Prostate gland (tissue), 2 donors: ENCODE data around the gene TIAM2. TPM values are rescaled to one million over a fixed set of nuclear protein-coding genes. Genes with fewer than 3 reads are reported as not detected.

Source experiments
- DNase-seq: peaks from one replicate; pipeline ENCODE4 v3.0.0-alpha.2; 2019; ENCODE audit warnings: low spot score
- H3K27ac ChIP-seq, 2 donors: fragments of 200-600 bp; sonication (generic); 2 replicates each; pipeline ENCODE4 v1.5.1; 2017 to 2019
- H3K27me3 ChIP-seq: fragments of 200-600 bp; sonication (generic); replicated peaks from 2 replicates; pipeline ENCODE4 v1.5.1; 2019; ENCODE audit not compliant: insufficient read depth
- H3K36me3 ChIP-seq, 2 donors: fragments of 200-600 bp; sonication (generic); 1 replicate in 1 of 2; 2 replicates in 1 of 2; pipeline versions ENCODE4 v1.5.1 to v1.8.1; 2017 to 2019
- H3K4me1 ChIP-seq: fragments of 200-600 bp; sonication (generic); replicated peaks from 2 replicates; pipeline ENCODE4 v1.5.1; 2019
- H3K4me3 ChIP-seq, 2 donors: fragments of 200-600 bp; sonication (generic); 2 replicates each; pipeline ENCODE4 v1.5.1; 2017 to 2019
- H3K9me3 ChIP-seq: fragments of 200-600 bp; sonication (generic); 2 replicates; pipeline ENCODE4 v1.5.1; 2017
- CTCF ChIP-seq, 4 experiments: fragments of 200-600 bp in 2 of 4; fragments of 450-650 bp in 2 of 4; sonication (generic) in 2 of 4; IDR thresholded peaks; 1 replicate in 3 of 4; 2 replicates in 1 of 4; pipeline ENCODE4 v1.5.1; 2016 to 2019; ENCODE audit warnings: antibody characterized with exemption in 4 of 4, mild to moderate bottlenecking in 2 of 4, moderate library complexity in 2 of 4
- POLR2A ChIP-seq: fragments of 450-650 bp; IDR thresholded peaks from one replicate; pipeline ENCODE4 v1.6.1; 2016; ENCODE audit warnings: antibody characterized with exemption, mild to moderate bottlenecking
- POLR2AphosphoS5 ChIP-seq: sonication (generic); formaldehyde crosslinking; IDR thresholded peaks from one replicate; pipeline ENCODE4 v1.6.1; 2017; ENCODE audit warnings: antibody characterized with exemption
- WGBS: methylation state at CpG from one replicate; pipeline ENCODE4 v1.1.5; 2018; 5-methylcytosine and 5-hydroxymethylcytosine counted together
- intact Hi-C: fragments of 100-400 bp; cut with DNase I; formaldehyde crosslinking; loops from one replicate; pipeline ENCODE4 v1.14.2; 2022
- total RNA-seq, 2 donors: library from RNA; depleted of rRNA; stranded (reverse); fragments of >200 nt; gene quantifications; one replicate each; pipeline ENCODE4 v1.1.0, GENCODE V29; 2016

TIAM2 gene
- total RNA-seq, 2 donors from 2014 or later: 13.1 to 21.6 TPM

DNA sequence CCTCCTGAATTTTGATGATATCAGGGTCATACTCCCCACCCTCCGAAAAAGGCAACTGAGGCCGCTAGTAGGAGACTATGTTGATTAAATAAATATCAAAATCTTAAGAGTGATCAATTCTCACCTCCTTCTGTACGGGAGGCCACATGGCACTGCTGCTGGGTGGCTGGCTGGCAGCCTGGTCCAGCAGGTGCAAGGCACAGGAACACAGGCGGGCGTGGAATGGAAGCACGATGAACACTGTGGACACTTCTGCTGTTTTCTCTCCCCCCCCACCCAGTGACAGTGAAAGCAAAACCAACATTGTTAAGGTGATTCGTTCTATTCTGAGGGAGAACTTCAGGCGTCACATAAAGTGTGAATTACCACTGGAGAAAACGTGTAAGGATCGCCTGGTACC, 259.0 kb downstream of the TIAM2 start:
- no peaks in the 10 kb centered on the region for H3K36me3 ChIP-seq
- no peak overlapping the region for H3K4me3 ChIP-seq
- WGBS: 89% methylated on average over 10 of the region's 10 CpGs
- no peaks in the 10 kb centered on the region for H3K4me1 ChIP-seq
- no peaks in the 10 kb centered on the region for H3K27me3 ChIP-seq
- TF ChIP-seq POLR2A (no peak), POLR2AphosphoS5 (no peak), CTCF (IDR thresholded peaks at IDR 0.05) (no peak)
- intact Hi-C loops: no loop called here
- no peak for DNase-seq
- no peak overlapping the region for H3K27ac ChIP-seq
- no peaks in the 10 kb centered on the region for H3K9me3 ChIP-seq

DNA sequence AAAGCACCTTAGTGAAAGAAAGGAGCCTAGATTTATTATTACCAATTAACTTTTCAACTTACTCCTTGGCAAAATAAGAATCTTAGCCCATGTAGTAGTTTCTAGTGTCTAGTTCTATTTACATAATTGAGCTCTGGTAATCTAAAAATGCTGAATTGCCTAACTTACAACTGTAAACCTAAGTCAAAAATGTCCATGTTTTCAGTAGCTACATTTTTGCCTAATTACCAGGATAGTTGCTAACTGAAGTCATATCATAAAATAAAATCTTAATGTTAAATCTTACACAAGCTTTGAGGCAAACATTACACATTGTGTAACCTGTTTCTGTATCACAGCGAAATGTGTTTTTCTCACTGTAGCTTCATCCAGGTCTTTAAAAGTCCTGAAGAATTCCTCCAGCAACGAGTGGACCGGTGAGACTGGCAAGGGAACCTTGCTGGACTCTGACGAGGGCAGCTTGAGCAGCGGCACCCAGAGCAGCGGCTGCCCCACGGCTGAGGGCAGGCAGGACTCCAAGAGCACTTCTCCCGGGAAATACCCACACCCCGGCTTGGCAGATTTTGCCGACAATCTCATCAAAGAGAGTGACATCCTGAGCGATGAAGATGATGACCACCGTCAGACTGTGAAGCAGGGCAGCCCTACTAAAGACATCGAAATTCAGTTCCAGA, 261.1 kb downstream of the TIAM2 start:
- Histone ChIP-seq H3K27ac (no peak overlapping the region), H3K36me3 (no peaks in the 10 kb centered on the region), H3K4me1 (no peaks in the 10 kb centered on the region), H3K4me3 (no peak overlapping the region), H3K9me3 (no peaks in the 10 kb centered on the region), H3K27me3 (no peaks in the 10 kb centered on the region)
- 77% methylated on average over 12 of the region's 13 CpGs for WGBS
- no peak for DNase-seq
- TF ChIP-seq POLR2A: no peak
- no peak for TF ChIP-seq POLR2AphosphoS5
- TF ChIP-seq CTCF (IDR thresholded peaks at IDR 0.05): no peak
- intact Hi-C loops: no loop called here

GRCh38 chr6:155257796-155258195, 262.7 kb downstream of the TIAM2 start:
- Histone ChIP-seq H3K4me3 (no peak overlapping the region), H3K27ac (no peak overlapping the region), H3K4me1 (no peaks in the 10 kb centered on the region), H3K36me3 (no peaks in the 10 kb centered on the region), H3K9me3 (no peaks in the 10 kb centered on the region), H3K27me3 (no peaks in the 10 kb centered on the region)
- 96% methylated on average over 9 of the region's 9 CpGs for WGBS
- TF ChIP-seq POLR2AphosphoS5 (no peak), CTCF (IDR thresholded peaks at IDR 0.05) (no peak), POLR2A (no peak)
- intact Hi-C loops: no loop called here
- no peak for DNase-seq

GRCh38 chr6:155259204-155259603, 264.1 kb downstream of the TIAM2 start:
- Histone ChIP-seq H3K4me3 (no peak overlapping the region), H3K27ac (no peak overlapping the region), H3K27me3 (no peaks in the 10 kb centered on the region), H3K36me3 (no peaks in the 10 kb centered on the region), H3K4me1 (no peaks in the 10 kb centered on the region), H3K9me3 (no peaks in the 10 kb centered on the region)
- TF ChIP-seq CTCF (IDR thresholded peaks at IDR 0.05): no peak
- TF ChIP-seq POLR2A: no peak
- TF ChIP-seq POLR2AphosphoS5: no peak
- intact Hi-C loops: no loop called here
- 90% methylated on average over 3 of the region's 3 CpGs for WGBS
- no peak for DNase-seq

GRCh38 chr6:155259897-155260296, 264.8 kb downstream of the TIAM2 start:
- 89% methylated on average over 5 of the region's 5 CpGs for WGBS
- Histone ChIP-seq H3K4me3 (no peak overlapping the region), H3K9me3 (no peaks in the 10 kb centered on the region), H3K27me3 (no peaks in the 10 kb centered on the region), H3K36me3 (no peaks in the 10 kb centered on the region), H3K4me1 (no peaks in the 10 kb centered on the region), H3K27ac (no peak overlapping the region)
- intact Hi-C loops: no loop called here
- TF ChIP-seq CTCF (IDR thresholded peaks at IDR 0.05): no peak
- no peak for TF ChIP-seq POLR2A
- TF ChIP-seq POLR2AphosphoS5: no peak
- no peak for DNase-seq
